Fibroblast of lung (primary cell): ENCODE results near the gene TIMM17B.

Experiments
- EZH2 ChIP-seq: IDR thresholded peaks from 2 replicates; pipeline ENCODE4 v1.5.1; 2012; ENCODE audit warnings: low read length, control low read depth, mild to moderate bottlenecking; ENCODE audit errors: missing control alignments
- TF ChIP-seq, protein P1 (sequence below), 2 donors: IDR thresholded peaks in 1 of 2; conservative IDR thresholded peaks in 1 of 2; 1 replicate in 1 of 2; 2 replicates in 1 of 2; pipeline ENCODE4 v1.5.1; 2011 to 2012; ENCODE audit warnings: low read length in 2 of 2, control low read depth in 1 of 2, inconsistent platforms in 1 of 2, low read depth in 1 of 2, mild to moderate bottlenecking in 1 of 2

DNA sequence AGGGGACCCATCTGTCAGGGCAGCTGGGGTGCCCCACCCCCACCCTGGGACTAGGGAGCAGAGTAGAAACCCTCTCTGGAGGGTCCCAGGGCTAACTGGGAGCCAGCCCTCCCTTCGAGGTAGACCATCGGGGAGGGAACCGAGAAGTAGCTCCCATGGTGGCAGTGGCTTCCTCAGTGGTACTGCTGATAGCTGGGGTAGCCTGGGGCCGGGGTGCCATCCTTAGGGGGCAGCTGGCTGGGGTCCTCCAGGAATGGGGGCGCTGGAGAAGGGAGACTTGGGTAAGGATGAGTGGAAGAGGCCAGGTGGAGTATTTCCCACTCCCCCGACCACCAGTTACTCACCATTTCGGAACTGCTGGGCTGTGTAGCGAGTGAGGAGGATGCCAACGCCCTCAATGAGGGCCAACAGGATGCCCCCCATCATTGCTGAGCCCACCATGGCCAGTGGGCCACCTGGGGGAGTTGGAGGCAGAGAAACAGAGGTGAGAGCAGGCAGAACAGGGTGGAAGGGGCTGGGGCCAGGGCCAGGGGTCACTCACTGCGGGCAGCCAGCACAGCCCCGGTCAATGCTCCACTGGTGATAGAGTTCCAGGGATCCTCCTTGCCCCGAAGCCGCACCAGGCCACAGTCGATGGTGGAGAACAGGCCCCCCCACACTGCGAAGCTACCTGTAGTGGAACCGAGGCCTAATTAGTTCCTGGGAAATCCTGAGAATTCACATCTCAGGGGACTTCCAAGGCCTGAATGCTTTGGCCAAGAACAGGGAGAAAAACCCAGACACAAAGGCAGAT is 3.8 kb downstream of the TIMM17B start:
- TF ChIP-seq, protein P1, sequence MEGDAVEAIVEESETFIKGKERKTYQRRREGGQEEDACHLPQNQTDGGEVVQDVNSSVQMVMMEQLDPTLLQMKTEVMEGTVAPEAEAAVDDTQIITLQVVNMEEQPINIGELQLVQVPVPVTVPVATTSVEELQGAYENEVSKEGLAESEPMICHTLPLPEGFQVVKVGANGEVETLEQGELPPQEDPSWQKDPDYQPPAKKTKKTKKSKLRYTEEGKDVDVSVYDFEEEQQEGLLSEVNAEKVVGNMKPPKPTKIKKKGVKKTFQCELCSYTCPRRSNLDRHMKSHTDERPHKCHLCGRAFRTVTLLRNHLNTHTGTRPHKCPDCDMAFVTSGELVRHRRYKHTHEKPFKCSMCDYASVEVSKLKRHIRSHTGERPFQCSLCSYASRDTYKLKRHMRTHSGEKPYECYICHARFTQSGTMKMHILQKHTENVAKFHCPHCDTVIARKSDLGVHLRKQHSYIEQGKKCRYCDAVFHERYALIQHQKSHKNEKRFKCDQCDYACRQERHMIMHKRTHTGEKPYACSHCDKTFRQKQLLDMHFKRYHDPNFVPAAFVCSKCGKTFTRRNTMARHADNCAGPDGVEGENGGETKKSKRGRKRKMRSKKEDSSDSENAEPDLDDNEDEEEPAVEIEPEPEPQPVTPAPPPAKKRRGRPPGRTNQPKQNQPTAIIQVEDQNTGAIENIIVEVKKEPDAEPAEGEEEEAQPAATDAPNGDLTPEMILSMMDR (conservative IDR thresholded peaks at IDR 0.05 in 1 of 2, IDR thresholded peaks at IDR 0.05 in 1 of 2; ENCODE audit: low read depth in 1 of 2, low read length in 2 of 2), result no peak
- no peak for TF ChIP-seq EZH2
